Measurements from ENCODE around the gene SLC15A2.
"Not testable (repeated sequence)": the region's sequence is repeated elsewhere in the genome, so short reads cannot be mapped to it uniquely, and the experiment has no call there.

Gene SLC15A2

GRCh38 chr3:121918779-121919483 is 24.7 kb downstream of the SLC15A2 start:
- no peak overlapping the region for H3K4me3 ChIP-seq (ENCODE audit: low read depth, low read length)
- in situ Hi-C loops (cut with HindIII; ENCODE audit: low sequenced_read_pairs): no loop called here
- no peak for TF ChIP-seq CTCF (IDR thresholded peaks at IDR 0.05; ENCODE audit: low read depth, low read length, missing control alignments)
- DNase-seq (ENCODE audit: low read depth): no peak

DNA sequence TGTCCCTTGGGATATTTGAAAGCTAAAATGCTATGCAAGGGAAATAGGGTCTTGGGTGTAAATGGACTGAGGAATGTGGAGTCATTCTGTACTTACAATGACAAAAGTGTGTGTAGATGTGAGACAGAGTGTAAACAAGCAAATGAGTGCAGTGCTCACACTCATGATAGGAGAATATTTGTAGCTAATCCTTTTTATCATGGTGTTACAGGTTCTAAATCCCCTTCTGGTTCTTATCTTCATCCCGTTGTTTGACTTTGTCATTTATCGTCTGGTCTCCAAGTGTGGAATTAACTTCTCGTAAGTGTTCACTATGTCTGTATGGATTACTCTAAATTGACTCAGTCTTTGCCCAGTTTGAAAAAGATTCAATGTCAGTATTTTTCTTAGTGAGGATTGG is 30.5 kb downstream of the SLC15A2 start:
- no peak for DNase-seq (ENCODE audit: low read depth)
- H3K4me3 ChIP-seq (ENCODE audit: low read depth, low read length): no peak overlapping the region
- in situ Hi-C loops (cut with HindIII; ENCODE audit: low sequenced_read_pairs): no loop called here
- TF ChIP-seq CTCF (IDR thresholded peaks at IDR 0.05; ENCODE audit: low read depth, low read length, missing control alignments): no peak

GRCh38 chr3:121926380-121926779 is 32.2 kb downstream of the SLC15A2 start:
- in situ Hi-C loops (cut with HindIII; ENCODE audit: low sequenced_read_pairs): no loop called here
- TF ChIP-seq CTCF (IDR thresholded peaks at IDR 0.05; ENCODE audit: low read depth, low read length, missing control alignments): no peak
- H3K4me3 ChIP-seq (ENCODE audit: low read depth, low read length): no peak overlapping the region
- DNase-seq (ENCODE audit: low read depth): no peak

- H3K4me3 ChIP-seq (ENCODE audit: low read depth, low read length); in situ Hi-C loops (cut with HindIII; ENCODE audit: low sequenced_read_pairs); DNase-seq (ENCODE audit: low read depth): not testable (repeated sequence)
These were observed 44.1 kb downstream of the SLC15A2 start for GRCh38 chr3:121938141-121938855.

DNA sequence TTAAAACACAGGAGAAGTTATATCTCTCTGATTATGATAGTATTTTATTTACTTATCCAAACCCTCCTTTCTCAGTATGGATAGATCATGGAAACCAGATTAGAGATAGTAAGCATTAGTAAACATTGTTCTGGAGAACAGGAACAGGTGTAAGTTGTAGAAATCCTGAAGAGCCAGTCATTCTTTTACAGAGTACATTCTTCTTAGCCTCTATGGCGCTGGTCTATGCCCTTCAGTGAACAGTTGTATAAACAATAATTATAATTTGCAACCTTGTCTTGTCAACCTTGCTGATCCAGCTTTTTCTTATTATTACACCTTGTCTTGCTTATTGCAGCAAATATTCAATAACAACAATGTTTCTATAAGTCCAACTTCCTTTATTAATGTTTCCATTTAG is 47.4 kb downstream of the SLC15A2 start:
- H3K4me3 ChIP-seq (ENCODE audit: low read depth, low read length): no peak overlapping the region
- in situ Hi-C loops (cut with HindIII; ENCODE audit: low sequenced_read_pairs): no loop called here
- no peak for TF ChIP-seq CTCF (IDR thresholded peaks at IDR 0.05; ENCODE audit: low read depth, low read length, missing control alignments)
- DNase-seq (ENCODE audit: low read depth): no peak

DNA sequence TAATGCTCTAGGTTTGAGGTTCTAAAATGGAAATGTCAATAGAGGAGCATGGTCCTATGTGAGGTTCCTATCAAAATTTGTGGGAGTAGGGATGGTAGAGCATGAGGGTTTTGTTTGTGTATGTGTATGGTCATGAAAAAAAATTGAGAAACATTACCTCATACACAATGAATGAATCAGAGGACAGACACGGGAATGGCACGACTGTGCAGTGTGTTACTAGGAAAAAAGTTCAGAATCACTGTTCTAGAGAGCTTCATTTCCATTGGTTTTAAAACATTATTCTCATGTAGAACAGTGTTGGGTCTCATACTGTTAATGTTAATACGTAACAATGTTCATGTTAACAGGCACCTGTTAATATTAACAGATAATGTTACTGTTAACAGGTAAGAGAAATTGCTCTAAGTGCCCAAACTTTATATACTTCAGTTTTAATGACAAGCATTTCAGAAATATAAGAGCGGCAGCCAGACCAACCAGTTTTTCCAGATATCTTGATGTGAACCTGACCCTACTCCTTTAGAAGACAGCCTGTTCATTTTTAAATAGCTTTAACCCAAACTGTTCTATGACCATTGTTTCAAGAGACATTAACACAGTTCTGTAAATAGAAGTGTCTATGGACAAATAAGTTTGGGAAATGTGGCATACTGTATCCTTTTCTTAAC is 48.0 kb downstream of the SLC15A2 start:
- no peak for DNase-seq (ENCODE audit: low read depth)
- no peak for TF ChIP-seq CTCF (IDR thresholded peaks at IDR 0.05; ENCODE audit: low read depth, low read length, missing control alignments)
- no peak overlapping the region for H3K4me3 ChIP-seq (ENCODE audit: low read depth, low read length)
- in situ Hi-C loops (cut with HindIII; ENCODE audit: low sequenced_read_pairs): no loop called here

- in situ Hi-C loops (cut with HindIII; ENCODE audit: low sequenced_read_pairs): no loop called here
- no peak for DNase-seq (ENCODE audit: low read depth)
- TF ChIP-seq CTCF (IDR thresholded peaks at IDR 0.05; ENCODE audit: low read depth, low read length, missing control alignments): no peak
These were observed 49.2 kb downstream of the SLC15A2 start for GRCh38 chr3:121943431-121943830.

More at GRCh38 chr3:121943431-121943830, 49.2 kb downstream of the SLC15A2 start:
- H3K4me3 ChIP-seq (ENCODE audit: low read depth, low read length): no peak overlapping the region

Measured in astrocyte of the cerebellum (primary cell).